ENCODE data around the gene PIP5KL1. TPM values are rescaled to one million over a fixed set of nuclear protein-coding genes. Genes with fewer than 3 reads are reported as not detected.

Gene PIP5KL1
- total RNA-seq, 1 donor from 2014 or later, result 4.3 TPM

GRCh38 chr9:127907867-127908659 is 22.5 kb downstream of the PIP5KL1 start:
- peak; percentile 83 for DNase-seq (ENCODE audit: low spot score)
- no peak for TF ChIP-seq CTCF (IDR thresholded peaks at IDR 0.05)
- peaks cover 23% of the 10 kb centered on the region for H3K4me1 Mint-ChIP-seq (ENCODE audit: low read depth)
- no peaks in the 10 kb centered on the region for H3K27me3 Mint-ChIP-seq (ENCODE audit: low read depth)
- H3K27ac Mint-ChIP-seq (ENCODE audit: unreplicated experiment), result no peak overlapping the region
- H3K4me3 Mint-ChIP-seq (ENCODE audit: unreplicated experiment), result no peak overlapping the region
- H3K36me3 Mint-ChIP-seq (ENCODE audit: low read depth), result peaks cover 7% of the 10 kb centered on the region
- no peaks in the 10 kb centered on the region for H3K9me3 Mint-ChIP-seq (ENCODE audit: low read depth)

GRCh38 chr9:127905788-127906191 is 24.8 kb downstream of the PIP5KL1 start:
- no peak for TF ChIP-seq CTCF (IDR thresholded peaks at IDR 0.05)

GRCh38 chr9:127905004-127905728 is 25.4 kb downstream of the PIP5KL1 start:
- H3K27ac Mint-ChIP-seq (ENCODE audit: unreplicated experiment), result peak overlapping the region; percentile 22
- no peaks in the 10 kb centered on the region for H3K27me3 Mint-ChIP-seq (ENCODE audit: low read depth)
- DNase-seq (ENCODE audit: low spot score), result no peak
- no peaks in the 10 kb centered on the region for H3K9me3 Mint-ChIP-seq (ENCODE audit: low read depth)
- no peak overlapping the region for H3K4me3 Mint-ChIP-seq (ENCODE audit: unreplicated experiment)
- no peak for TF ChIP-seq CTCF (IDR thresholded peaks at IDR 0.05)
- peaks cover 1% of the 10 kb centered on the region for H3K36me3 Mint-ChIP-seq (ENCODE audit: low read depth)
- H3K4me1 Mint-ChIP-seq (ENCODE audit: low read depth), result peaks cover 27% of the 10 kb centered on the region

More at GRCh38 chr9:127905788-127906191, 24.8 kb downstream of the PIP5KL1 start:
- Mint-ChIP-seq H3K36me3 (ENCODE audit: low read depth) (peaks cover 2% of the 10 kb centered on the region), H3K4me1 (ENCODE audit: low read depth) (peaks cover 27% of the 10 kb centered on the region), H3K4me3 (ENCODE audit: unreplicated experiment) (no peak overlapping the region), H3K9me3 (ENCODE audit: low read depth) (no peaks in the 10 kb centered on the region), H3K27me3 (ENCODE audit: low read depth) (no peaks in the 10 kb centered on the region), H3K27ac (ENCODE audit: unreplicated experiment) (peak overlapping the region; percentile 73)
- peak; percentile 69 for DNase-seq (ENCODE audit: low spot score)

- no peak for DNase-seq (ENCODE audit: low spot score)
- Mint-ChIP-seq H3K4me3 (ENCODE audit: unreplicated experiment) (no peak overlapping the region), H3K9me3 (ENCODE audit: low read depth) (no peaks in the 10 kb centered on the region), H3K27ac (ENCODE audit: unreplicated experiment) (peak overlapping the region; percentile 61), H3K36me3 (ENCODE audit: low read depth) (peaks cover 1% of the 10 kb centered on the region), H3K4me1 (ENCODE audit: low read depth) (peaks cover 32% of the 10 kb centered on the region), H3K27me3 (ENCODE audit: low read depth) (no peaks in the 10 kb centered on the region)
- TF ChIP-seq CTCF (IDR thresholded peaks at IDR 0.05), result no peak
Measured at GRCh38 chr9:127904561-127905003, 26.0 kb downstream of the PIP5KL1 start.
